ENCODE data around the gene SDS.

Gene SDS, protein sequence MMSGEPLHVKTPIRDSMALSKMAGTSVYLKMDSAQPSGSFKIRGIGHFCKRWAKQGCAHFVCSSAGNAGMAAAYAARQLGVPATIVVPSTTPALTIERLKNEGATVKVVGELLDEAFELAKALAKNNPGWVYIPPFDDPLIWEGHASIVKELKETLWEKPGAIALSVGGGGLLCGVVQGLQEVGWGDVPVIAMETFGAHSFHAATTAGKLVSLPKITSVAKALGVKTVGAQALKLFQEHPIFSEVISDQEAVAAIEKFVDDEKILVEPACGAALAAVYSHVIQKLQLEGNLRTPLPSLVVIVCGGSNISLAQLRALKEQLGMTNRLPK

DNA sequence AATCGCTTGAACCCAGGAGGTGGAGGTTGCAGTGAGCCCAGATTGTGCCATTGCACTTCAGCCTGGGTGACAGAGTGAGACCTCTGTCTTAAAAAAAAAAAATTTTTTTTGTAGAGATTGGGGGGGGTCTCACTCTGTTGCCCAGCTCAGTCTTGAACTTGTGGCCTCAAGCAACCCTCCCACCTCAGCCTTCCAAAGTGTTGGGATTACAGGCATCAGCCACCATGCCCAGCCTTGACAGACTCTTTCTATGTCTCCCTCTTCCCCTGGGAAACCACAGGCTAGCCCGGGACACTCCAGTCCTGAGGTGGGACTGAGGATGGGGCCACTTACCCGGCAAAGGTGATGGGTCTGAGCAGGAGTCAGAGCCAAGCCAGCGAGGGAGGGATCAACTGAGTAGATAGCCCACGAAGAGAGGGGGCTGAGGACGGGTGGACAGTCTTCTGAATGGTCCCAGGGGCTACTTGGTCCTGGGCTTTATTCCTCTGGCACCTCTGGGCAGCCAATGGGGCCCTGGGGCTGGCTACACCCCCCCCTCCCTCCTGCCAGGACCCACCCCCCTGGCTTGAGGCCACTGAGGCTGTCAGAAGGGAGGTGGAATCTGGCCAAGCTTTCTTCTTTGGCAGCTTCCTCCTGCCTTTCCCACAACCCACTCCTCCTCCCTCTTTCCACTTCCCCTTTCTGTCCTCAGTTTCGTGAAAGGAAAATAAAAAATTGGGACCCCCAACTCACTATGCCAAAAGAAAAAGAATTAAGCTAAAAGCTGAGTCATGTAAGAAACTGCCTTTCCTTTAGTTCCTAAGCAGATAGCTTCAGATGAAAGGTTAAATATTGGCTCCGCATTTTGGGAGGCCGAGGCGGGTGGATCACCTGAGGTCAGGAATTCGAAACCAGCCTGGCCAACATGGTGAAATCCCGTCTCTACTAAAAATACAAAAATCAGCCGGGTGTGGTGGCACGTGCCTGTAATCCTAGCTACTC is at the start of gene SDS:
Gene SDS (minus strand): TSS at position 453 of the 981 bp plus-strand sequence. CDS start 4,179 bp downstream, outside the sequence.
- no peak for DNase-seq

DNA sequence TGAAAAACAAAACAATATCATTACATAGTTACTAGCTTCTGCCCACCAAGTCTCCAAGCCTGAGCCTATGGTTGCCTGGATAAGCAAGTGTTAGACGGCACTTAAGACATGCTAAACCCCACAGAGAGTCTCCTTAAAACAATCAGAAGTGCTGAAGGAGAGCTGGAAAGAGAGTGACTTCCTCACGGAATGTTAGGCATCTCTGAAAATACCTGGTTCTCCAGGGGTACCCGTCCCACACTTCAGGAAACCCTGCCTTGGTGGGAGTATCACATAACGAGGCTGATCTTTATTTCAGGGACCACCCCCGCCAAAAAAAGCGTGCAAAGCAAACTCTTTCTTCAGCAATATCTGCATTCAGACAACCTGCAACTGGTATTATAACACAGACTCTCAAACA is 49.6 kb upstream of the SDS start:
- DNase-seq, result no peak

DNA sequence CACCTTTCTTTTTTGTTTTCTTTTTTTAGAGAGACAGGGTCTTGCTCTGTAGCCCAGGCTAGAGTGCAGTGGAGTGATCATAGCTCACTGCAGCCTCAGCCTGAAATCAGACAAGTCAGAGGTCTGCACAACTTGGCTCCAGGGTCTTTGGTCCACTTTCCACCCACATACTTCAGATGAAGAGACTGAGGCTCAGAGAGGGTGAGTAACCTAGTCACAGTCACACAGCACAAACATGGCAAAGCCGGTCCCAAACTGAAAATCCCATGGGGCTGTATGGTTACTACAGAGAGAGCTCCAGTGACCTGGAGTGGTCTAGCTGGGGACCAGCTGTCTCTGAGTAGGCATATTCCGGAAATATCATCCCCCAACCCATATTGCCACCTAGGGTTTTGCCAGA is 48.8 kb upstream of the SDS start:
- DNase-seq, result no peak

DNA sequence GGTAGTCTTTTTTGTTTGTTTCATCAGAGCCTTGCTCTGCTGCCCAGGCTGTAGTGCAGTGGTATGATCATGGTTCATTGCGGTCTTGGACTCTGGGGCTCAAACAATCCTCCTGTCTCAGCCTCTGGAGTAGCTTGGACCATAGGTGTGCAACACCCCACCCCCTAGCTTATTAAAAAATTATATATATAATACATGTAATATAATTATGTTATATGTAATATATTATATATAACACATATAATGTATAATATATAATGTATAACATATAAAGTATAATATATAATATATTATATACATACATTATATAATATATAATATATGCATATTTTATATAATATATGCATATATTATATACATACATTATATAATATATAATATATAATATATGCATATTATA is 46.2 kb upstream of the SDS start:
- DNase-seq, result no peak

DNA sequence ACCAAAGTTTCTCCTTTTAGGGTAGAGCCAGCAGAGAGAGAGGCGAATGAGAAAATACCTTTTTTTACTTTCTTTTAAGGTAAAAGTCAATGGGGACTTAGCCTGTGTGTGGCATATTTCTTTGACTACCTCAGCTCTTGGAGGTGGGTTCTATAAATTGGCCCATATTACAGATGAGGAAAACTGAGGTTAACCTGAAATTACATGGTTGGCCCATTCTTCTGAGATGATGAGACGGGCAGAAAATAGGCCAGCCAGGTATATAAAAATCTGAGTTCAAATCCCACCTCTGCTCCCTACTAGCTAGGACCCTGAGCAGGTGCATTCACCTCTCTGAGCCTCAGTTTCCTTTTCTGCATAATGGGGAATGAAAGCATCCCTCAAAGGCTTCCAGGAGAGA is 45.6 kb upstream of the SDS start:
- no peak for DNase-seq

DNA sequence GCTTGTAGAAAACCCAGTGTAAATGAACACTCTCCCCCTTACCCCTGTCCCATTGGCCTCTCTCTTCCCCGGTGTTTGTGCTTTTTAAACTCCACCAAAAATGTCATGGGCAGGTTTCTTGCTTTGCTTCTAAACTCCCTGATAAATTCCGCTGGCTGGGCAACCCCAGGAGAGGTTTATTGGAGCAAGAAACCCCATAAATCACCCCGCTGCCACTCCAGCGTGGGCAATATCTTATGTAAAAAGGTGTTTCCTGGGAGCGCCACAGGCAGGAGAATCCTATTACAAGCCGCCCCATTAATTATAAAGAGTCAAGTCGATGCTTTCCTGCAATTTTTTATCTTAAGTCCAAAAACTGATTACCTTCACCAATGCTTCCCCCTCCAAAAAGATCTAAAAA is 45.2 kb upstream of the SDS start:
- no peak for DNase-seq

DNA sequence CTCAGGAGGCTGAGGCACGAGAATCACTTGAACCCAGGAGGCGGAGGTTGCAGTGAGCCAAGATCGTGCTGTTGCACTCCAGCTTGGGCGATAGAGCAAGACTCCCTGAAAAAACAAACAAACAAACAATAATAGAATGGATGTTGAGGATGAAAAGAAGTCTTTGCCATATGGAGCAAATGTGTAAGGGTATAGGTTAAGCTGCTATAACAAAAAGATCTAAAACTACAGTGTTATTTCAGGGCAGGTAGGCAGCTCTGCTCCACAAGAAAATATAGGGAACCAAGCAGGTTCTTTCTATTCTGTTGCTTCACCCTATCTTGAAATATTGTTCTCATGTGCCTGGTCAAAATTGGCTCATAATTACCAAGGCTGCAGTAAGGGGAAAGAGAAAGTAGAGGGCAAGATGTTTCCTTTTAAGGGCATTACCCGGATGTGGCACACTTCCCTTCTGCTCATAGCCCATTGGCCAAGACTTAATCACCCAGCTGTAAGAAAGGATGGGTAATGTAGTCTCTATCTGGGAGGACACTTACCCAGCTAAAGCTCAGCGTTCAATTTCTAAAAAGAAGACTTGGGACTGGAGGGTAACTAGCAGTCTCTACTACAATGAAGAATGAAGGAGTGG is 42.0 kb upstream of the SDS start:
- DNase-seq, result no peak

DNA sequence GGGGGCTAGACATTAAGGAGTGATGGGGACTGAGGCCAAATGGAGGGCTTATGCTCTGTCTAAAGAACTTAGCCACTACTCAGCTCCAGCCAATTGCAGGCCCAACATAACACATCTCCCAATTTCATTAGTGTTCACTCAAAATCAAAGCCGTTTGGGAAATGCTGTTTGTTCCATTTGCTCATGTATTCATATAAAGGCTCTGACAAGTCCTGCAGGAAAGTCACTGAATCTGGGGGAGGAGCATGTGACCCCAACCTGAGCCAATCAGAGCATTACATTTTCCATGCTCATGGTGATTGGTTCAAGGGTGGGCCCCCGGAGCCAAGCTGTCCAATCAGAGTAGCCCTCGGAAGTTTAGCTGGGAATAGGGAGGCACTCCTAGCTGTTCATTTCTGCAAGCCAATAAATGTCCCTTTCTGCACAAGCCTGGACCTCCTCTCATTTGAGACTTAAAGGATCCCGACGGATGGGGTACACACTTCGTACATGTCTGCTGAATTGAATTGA is 39.4 kb upstream of the SDS start:
- DNase-seq, result no peak

DNA sequence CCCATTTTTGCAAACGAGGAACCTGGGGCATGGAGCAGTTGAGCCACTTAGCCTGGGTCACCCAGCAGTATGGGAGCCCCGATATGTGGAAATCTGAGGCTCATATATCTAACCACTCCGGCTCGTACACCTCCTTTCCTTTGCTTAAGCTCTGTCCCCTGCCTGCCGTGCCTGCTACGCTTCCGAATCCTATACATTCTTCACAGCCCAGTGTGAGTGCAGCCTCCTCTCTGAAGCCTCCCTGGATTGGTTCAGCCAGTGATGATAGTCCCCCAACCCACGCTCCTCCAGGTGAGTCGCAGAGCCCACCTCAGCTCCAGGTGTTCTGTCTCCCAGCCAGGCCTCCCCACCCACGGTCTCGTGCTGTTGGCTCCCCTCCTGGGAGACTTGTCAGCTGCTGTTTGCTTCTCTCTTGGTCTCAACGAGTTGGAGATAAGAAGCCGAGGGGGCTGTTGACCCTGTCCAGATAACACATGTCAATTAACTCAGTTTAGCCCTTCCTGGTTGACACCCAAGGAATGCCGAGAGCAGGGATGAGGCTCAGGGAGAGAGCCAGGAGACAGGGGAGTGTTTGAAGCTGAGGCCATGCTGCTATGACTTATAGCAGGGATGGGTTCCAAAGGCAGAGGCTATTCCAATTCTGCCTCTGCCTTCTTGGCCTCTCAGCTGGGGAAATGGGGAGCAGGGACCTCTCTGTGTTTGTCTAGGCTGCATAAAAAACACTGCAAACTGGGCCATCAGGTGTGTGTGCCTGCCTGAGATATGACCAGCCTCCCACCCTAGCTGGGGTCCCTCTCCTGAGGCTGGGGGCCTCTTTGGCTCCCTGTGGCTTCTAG is 37.5 kb upstream of the SDS start:
- DNase-seq, result no peak

DNA sequence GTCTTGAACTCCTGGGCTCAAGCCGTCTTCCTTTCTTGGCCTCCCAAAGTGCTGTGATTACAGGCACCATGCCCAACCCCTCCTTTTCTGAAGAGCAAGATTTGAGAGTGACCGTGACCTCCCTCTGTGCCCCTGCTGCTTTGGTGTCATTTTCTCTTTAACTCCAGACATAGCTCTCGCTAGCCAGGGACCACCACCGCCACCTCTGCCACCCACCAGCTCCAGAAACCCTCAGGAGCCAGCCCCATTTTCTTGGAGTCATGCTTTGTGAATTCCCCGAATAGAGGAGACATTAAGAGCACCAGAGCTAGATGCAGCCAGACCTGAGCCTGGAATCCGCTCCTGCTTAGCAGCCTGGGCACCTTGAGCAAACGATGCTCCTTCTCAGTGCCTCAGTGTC is 36.6 kb upstream of the SDS start:
- DNase-seq, result no peak

DNA sequence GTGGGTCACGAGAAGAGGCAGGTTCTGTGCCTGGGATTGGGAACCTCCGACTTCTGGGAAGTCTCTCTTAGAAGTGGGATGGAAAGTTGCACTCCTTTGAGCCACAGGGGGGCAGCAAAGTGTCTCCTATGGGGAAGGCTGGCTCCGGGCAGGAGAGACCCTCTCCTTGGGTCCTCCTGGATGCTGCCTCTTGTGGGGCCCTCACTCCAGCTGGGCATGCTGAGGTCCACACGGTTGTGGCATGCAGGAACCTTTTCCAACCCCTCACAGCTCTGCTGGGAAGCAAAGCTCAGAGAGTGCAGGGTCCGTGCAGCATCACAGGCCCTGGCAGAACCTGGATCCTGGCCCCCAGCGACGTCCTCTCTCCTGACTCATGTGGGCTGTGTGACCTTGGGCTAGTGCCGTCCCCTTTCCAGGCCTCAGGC is 35.9 kb upstream of the SDS start:
- no peak for DNase-seq

DNA sequence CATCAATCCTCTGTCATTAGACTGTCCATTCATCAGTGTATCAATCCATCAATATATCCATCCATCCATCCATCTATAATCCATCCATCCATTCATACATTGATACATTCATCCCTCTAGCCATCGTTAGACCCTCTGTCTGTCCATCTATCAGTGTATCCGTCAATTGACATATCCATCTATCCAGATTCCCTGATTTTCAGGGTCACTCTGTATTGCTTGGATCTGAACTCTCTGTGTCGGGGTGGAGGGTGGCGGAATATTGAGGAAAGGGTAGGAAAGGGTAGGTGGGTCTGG is 35.6 kb upstream of the SDS start:
- no peak for DNase-seq

DNA sequence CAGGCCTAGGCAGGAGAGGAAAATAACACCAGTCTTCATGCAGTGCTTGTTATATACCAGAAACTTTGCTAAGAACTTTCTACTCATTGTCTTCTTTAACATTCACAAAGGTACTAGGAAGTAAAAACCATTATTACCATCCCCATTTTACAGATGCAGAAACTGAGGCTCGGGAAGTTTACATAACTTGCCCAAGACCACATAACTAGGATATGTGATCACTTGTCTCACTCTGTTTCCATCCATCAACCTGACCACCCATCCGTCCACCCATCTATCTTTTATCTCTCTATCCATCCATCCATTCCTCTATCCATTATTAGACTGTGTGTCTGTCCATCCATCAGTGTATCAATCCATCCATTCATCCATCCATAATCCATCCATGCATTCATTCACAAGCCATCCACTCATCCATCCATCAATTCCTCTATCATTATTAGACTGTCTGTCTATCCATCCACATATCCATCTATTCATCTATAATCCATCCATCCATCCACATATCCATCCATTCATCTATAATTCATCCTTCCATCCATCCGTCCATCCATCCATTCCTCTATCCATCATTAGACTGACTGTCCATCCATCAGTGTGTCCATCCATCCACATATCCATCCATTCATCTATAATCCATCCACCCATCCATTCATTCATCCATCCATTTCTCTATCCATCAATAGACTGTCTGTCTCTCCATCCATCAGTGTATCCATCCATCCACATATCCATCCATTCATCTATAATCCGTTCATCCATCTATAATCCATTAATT is 35.0 kb upstream of the SDS start:
- no peak for DNase-seq

DNA sequence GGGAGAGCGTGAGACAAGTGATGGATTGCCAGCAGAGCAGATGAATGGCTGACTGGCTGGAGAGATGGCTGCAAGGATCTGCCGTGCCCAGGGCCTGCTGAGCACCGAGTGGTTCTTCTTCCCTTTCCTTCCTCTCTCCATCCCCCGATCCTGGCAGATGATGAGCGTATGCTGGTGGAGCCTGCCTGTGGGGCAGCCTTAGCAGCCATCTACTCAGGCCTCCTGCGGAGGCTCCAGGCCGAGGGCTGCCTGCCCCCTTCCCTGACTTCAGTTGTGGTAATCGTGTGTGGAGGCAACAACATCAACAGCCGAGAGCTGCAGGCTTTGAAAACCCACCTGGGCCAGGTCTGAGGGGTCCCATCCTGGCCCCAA is 34.0 kb upstream of the SDS start:
- no peak for DNase-seq

DNA sequence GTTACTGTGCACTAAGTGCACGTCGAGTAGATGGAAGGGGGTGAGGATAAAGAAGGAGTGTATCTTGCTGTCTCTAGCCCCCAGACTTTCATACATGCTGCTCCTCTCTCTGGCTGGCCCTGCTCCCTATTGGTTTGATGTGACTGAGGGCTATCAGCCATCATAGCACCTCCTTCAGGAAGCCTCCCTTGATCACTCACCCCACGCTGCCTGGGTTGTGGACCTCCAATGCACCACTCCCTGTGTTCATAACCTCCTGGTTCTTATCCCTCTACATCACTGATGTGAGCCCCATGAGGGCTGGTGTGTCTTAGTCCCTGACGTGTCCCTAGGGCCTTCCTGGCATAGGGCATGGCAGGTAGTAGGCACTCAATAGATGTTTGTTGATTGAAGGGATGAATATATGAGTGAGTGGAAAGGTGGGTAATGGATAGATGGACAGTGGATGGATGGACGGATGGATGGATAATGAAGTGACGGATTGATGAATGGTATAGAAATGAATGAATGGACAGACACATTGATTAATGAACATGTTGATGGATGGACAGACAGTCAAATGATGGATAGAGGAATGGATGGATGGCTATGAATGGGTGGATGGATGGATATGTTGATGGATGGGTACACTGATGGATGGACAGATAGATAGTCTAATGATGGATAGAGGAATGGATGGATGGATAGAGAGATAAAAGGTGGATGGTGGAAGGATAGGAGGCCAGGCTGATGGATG is 33.5 kb upstream of the SDS start:
- no peak for DNase-seq

DNA sequence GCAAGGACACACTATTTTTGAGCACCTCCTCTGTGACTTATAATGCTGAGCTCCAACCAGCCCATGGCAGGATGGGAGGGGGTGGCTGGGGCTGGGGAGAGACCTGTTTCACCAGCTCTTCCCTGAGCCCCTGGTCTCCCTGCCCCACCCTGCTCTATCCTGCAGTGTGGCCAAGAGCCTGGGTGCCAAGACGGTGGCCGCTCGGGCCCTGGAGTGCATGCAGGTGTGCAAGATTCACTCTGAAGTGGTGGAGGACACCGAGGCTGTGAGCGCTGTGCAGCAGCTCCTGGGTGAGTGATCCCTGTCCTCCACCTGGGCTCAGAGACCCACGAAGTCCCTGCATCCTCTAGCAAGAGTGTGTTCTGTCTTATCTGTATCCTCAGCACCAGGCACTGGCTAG is 32.9 kb upstream of the SDS start:
- DNase-seq, result no peak

DNA sequence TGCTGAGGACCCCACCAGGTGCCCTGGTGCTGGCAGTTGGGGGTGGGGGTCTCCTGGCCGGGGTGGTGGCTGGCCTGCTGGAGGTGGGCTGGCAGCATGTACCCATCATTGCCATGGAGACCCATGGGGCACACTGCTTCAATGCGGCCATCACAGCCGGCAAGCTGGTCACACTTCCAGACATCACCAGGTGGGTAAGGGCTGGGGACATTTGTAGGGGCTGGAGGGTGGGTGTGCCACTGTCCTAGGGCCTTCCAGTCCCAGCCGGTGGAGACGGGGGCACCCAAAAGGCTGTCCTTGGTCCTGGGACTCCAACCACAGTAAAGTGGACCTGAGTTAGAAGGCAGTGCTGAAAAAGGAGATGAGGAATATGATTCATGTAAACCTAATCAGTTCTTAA is 31.7 kb upstream of the SDS start:
- no peak for DNase-seq

DNA sequence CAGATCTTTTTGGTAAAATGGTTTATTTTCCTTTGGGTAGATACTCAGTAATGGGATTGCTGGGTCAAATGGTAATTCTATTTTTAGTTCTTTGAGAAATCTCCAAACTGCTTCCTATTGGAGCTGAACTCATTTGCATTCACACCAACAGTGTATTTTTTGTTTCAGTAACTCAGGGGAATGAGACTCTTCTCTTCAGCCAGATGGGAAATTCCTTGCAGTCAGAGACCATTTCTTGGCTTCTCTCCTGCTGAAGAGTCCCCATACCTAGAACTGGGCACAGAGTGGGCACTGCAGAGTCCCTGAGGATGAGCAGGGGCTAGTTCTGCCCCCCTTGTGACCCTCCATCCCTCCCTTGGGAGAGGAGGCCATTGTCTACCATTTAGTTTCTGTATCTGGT is 29.3 kb upstream of the SDS start:
- DNase-seq, result no peak

DNA sequence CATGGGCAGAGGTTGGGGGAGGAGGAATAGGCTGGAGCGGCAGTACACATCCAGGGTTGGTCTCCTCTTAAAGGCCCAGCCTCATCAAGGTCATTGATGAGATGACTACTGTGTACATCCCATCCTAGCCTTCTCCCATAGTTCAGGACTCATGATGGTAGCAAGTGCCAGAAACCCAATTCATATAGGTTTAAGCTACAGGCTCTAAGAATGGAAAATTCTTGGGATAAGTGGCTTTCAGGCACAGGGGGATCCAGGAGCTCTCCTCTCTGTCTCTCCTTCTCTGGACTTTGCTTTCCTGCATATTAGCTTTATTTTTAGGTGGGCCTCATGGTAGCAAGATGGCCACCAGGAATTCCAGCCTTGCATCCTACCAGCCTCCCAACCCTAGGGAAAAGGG is 24.8 kb upstream of the SDS start:
- DNase-seq, result no peak

DNA sequence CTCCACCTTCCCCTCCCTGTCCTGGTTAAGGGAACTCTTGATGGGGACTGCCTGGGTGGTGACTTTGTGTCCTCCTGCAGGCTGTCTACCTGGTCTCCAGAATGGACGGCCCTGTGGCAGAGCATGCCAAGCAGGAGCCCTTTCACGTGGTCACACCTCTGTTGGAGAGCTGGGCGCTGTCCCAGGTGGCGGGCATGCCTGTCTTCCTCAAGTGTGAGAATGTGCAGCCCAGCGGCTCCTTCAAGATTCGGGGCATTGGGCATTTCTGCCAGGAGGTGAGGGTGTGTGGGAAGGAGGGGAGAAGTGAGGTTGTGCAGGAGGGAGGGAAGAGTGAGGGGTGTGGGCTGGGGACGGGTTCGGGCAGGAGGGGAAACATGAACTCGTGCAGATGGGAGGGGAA is 24.2 kb upstream of the SDS start:
- no peak for DNase-seq

DNA sequence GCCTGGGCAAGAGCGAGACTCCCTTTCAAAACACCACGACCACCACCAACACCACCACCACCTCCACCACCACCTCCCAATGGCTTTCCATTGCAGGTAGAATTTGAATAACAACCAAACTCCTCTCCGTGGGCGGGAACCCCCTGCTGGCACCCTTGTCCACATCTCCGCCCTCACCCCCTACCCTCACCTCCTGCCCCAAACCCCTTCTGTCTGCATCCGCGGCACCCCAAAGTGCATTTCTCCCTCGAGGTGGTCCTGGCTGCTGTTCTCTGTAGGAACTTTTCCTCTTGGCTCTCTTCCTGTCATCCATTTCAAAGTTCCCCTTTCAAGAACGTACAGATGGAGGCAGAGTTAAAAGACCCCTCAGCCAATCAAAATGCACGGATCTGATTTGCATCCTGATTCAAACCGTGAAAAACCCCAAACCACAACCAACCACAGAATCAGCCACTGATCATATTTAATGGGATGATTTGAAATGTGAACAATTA is 22.3 kb upstream of the SDS start:
- no peak for DNase-seq
